Gastrocnemius medialis (tissue), 4 donors: Measurements from ENCODE around the gene ZFHX2. TPM values are rescaled to one million over a fixed set of nuclear protein-coding genes. Genes with fewer than 3 reads are reported as not detected.
A peak's percentile ranks its signal among the peaks of the same experiment; 100 is the strongest.

ENCODE experiments used
- ATAC-seq, 2 donors: fragments of 150-250 bp; one replicate each; pipeline ENCODE4 v1.9.1; 2016
- DNase-seq, 2 donors: peaks; one replicate each; pipeline ENCODE4 v3.0.0-alpha.2; 2019
- H3K27ac ChIP-seq, 4 donors: fragments of 200-600 bp; sonication (generic); 1 replicate in 1 of 4; 2 replicates in 3 of 4; pipeline ENCODE4 v1.5.1; 2016 to 2018; ENCODE audit warnings: mild to moderate bottlenecking in 2 of 4, moderate library complexity in 1 of 4
- H3K27me3 ChIP-seq, 3 donors: fragments of 200-600 bp; sonication (generic) in 2 of 3; 1 replicate in 1 of 3; 2 replicates in 2 of 3; pipeline versions ENCODE4 v1.5.1 to v1.6.0; 2016 to 2019; ENCODE audit warnings: mild to moderate bottlenecking in 1 of 3, moderate library complexity in 1 of 3
- H3K36me3 ChIP-seq, 2 donors: fragments of 200-600 bp; sonication (generic) in 1 of 2; one replicate each; pipeline ENCODE4 v1.5.1; 2017 to 2018
- H3K4me1 ChIP-seq, 2 donors: fragments of 200-600 bp; sonication (generic) in 1 of 2; one replicate each; pipeline ENCODE4 v1.5.1; 2016 to 2017; ENCODE audit warnings: mild to moderate bottlenecking in 2 of 2
- H3K4me3 ChIP-seq, 4 donors: fragments of 200-600 bp; sonication (generic) in 3 of 4; 1 replicate in 1 of 4; 2 replicates in 3 of 4; pipeline ENCODE4 v1.5.1; 2016 to 2019; ENCODE audit warnings: mild to moderate bottlenecking in 2 of 4
- H3K9me3 ChIP-seq, 3 donors: fragments of 200-600 bp; sonication (generic) in 2 of 3; 1 replicate in 1 of 3; 2 replicates in 2 of 3; pipeline ENCODE4 v1.5.1; 2016 to 2019
- POLR2A ChIP-seq, 2 donors: fragments of 450-650 bp; IDR thresholded peaks; one replicate each; pipeline ENCODE4 v1.6.1; 2017; ENCODE audit warnings: antibody characterized with exemption in 2 of 2, mild to moderate bottlenecking in 2 of 2, moderate library complexity in 2 of 2
- in situ Hi-C, 4 donors: fragments of 200-750 bp; cut with MboI; loops; one replicate each; pipeline versions ENCODE4 v1.15.0 to v1.8.0; 2017; ENCODE audit warnings: low sequenced_read_pairs in 4 of 4
- intact Hi-C: fragments of 100-400 bp; cut with DNase I; formaldehyde crosslinking; loops from one replicate; pipeline ENCODE4 v1.15.1; 2023; ENCODE audit warnings: low total_unique reads
- total RNA-seq, 4 donors: library from RNA; depleted of rRNA; stranded (reverse); fragments of >200 nt; gene quantifications; one replicate each; pipeline versions ENCODE4 v1.1.0 to v1.2.3, GENCODE V29; 2016
- TF ChIP-seq, protein P1 (sequence below), 5 experiments: fragments of 450-650 bp in 3 of 5; fragments of 200-600 bp in 2 of 5; sonication (generic) in 2 of 5; IDR thresholded peaks in 4 of 5; conservative IDR thresholded peaks in 1 of 5; 1 replicate in 4 of 5; 2 replicates in 1 of 5; pipeline ENCODE4 v1.5.1; 2016 to 2019; ENCODE audit warnings: antibody characterized with exemption in 5 of 5, mild to moderate bottlenecking in 3 of 5, moderate library complexity in 3 of 5

The ZFHX2 gene
- total RNA-seq, 4 donors from 2014 or later: 0.23 to 0.44 (median 0.41) TPM; not detected in 1

DNA sequence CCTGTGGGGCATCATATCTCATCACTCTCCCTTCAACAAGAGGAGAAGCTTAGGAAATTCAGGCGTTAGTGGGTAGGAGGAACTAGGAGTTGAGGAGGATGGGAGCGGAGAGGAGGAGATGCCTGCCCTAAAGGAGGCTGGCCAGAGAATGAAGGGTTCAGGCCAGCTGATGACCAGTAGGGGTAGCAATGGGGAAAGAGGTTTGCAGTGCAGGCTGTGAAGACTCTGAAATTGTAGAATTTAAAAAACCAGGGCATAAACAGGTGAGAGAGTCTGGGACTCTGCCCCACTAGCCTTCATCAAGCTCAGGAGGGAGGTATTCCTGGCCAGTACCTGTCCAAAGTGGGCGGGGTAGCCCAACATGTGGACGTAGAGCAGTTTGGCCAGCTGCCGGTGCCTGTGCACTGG, 15.2 kb upstream of the ZFHX2 start:
- in situ Hi-C loops: loop anchor here in 3 of 4 donors (10.0 to 25.0 kb wide), 3 partner anchors 229 to 979 kb away; partner anchors contain the start of genes ABHD4 (in 1 of the 3), DAD1 (in 1 of the 3) and PABPN1 (in 1 of the 3)

GRCh38 chr14:23566112-23566777, 14.7 kb upstream of the ZFHX2 start:
- no peaks in the 10 kb centered on the region for H3K9me3 ChIP-seq
- DNase-seq (no peak), ATAC-seq (no peak)
- intact Hi-C loops: no loop called here
- peak overlapping the region in 1 of 4 donors; percentile 83 for H3K4me3 ChIP-seq
- H3K4me1 ChIP-seq: peaks cover 0 to 7% of the 10 kb centered on the region in 2 donors
- H3K27me3 ChIP-seq: no peaks in the 10 kb centered on the region
- TF ChIP-seq, protein P1, sequence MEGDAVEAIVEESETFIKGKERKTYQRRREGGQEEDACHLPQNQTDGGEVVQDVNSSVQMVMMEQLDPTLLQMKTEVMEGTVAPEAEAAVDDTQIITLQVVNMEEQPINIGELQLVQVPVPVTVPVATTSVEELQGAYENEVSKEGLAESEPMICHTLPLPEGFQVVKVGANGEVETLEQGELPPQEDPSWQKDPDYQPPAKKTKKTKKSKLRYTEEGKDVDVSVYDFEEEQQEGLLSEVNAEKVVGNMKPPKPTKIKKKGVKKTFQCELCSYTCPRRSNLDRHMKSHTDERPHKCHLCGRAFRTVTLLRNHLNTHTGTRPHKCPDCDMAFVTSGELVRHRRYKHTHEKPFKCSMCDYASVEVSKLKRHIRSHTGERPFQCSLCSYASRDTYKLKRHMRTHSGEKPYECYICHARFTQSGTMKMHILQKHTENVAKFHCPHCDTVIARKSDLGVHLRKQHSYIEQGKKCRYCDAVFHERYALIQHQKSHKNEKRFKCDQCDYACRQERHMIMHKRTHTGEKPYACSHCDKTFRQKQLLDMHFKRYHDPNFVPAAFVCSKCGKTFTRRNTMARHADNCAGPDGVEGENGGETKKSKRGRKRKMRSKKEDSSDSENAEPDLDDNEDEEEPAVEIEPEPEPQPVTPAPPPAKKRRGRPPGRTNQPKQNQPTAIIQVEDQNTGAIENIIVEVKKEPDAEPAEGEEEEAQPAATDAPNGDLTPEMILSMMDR (IDR thresholded peaks at IDR 0.05 in 4 of 5, conservative IDR thresholded peaks at IDR 0.05 in 1 of 5): no peak
- no peak for TF ChIP-seq POLR2A (IDR thresholded peaks at IDR 0.05)
- H3K36me3 ChIP-seq: no peaks in the 10 kb centered on the region
- H3K27ac ChIP-seq: no peak overlapping the region
- in situ Hi-C loops: loop anchor here in 3 of 4 donors (10.0 to 25.0 kb wide), 3 partner anchors 229 to 979 kb away; partner anchors contain the start of genes ABHD4 (in 1 of the 3), DAD1 (in 1 of the 3) and PABPN1 (in 1 of the 3)

More for the DNA sequence above, 15.2 kb upstream of the ZFHX2 start:
- intact Hi-C loops: no loop called here
- Histone ChIP-seq H3K4me3 (peak overlapping the region; percentile 64 to 83 (median 70)), H3K36me3 (no peaks in the 10 kb centered on the region), H3K27ac (peak overlapping the region; percentile 8 to 69 (median 62)), H3K4me1 (peaks cover 0 to 3% of the 10 kb centered on the region in 2 donors), H3K27me3 (no peaks in the 10 kb centered on the region), H3K9me3 (no peaks in the 10 kb centered on the region)
- ATAC-seq (no peak), DNase-seq (no peak)
- TF ChIP-seq POLR2A (IDR thresholded peaks at IDR 0.05): no peak
- TF ChIP-seq, protein P1 (IDR thresholded peaks at IDR 0.05 in 4 of 5, conservative IDR thresholded peaks at IDR 0.05 in 1 of 5): no peak

DNA sequence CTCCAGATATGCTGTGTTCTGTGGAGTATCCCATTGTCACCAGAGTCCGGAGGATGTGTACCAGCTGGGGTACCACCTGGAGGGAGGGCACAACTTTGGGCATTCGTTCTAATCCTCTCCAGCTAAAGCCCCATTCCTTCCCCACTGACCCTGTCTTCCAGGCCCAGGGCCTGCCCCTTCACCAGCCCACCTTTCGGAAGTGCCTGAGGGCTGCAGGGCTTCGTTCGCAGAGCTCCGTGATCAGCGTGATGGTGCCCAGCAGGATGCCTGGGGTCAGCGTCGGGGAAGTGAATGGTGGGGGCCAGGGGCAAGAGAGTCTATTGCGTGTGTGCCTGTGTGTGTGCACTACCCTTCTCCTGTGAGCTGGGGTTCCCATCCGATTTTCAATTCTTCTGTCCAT, 14.1 kb upstream of the ZFHX2 start:
- H3K36me3 ChIP-seq: no peaks in the 10 kb centered on the region
- H3K9me3 ChIP-seq: no peaks in the 10 kb centered on the region
- no peak for ATAC-seq
- DNase-seq: no peak
- intact Hi-C loops (no loop called here), in situ Hi-C loops (loop anchor here in 3 of 4 donors (10.0 to 25.0 kb wide), 3 partner anchors 228 to 978 kb away; partner anchors contain the start of genes ABHD4 (in 1 of the 3), DAD1 (in 1 of the 3) and PABPN1 (in 1 of the 3))
- no peak overlapping the region for H3K27ac ChIP-seq
- peaks cover 0 to 7% of the 10 kb centered on the region in 2 donors for H3K4me1 ChIP-seq
- no peaks in the 10 kb centered on the region for H3K27me3 ChIP-seq
- TF ChIP-seq, protein P1 (IDR thresholded peaks at IDR 0.05 in 4 of 5, conservative IDR thresholded peaks at IDR 0.05 in 1 of 5): no peak
- no peak for TF ChIP-seq POLR2A (IDR thresholded peaks at IDR 0.05)
- H3K4me3 ChIP-seq: no peak overlapping the region

DNA sequence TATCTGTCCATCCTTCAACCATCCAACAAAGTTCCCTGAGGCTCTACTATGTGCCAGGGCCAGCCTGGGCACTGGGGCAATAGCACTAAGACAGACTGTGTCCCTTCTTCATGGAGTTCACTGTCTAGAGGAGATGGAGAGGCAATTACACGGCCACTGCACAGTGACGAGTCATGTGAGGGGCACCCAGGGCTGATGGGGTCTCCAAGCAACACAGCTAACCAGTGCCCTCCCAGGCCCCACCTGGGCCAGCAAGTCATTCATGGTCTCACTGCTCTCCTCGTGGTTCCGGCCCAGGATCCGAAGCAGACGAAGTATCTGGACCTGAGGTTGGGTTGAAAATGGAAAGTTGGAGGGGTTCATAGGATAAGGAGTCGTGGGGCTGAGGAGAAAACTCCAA, 13.3 kb upstream of the ZFHX2 start:
- Histone ChIP-seq H3K36me3 (no peaks in the 10 kb centered on the region), H3K27me3 (no peaks in the 10 kb centered on the region), H3K27ac (no peak overlapping the region), H3K9me3 (no peaks in the 10 kb centered on the region), H3K4me3 (no peak overlapping the region), H3K4me1 (peaks cover 0 to 7% of the 10 kb centered on the region in 2 donors)
- DNase-seq (no peak), ATAC-seq (no peak)
- in situ Hi-C loops: loop anchor here in 3 of 4 donors (10.0 to 25.0 kb wide), 3 partner anchors 228 to 978 kb away; partner anchors contain the start of genes ABHD4 (in 1 of the 3), DAD1 (in 1 of the 3) and PABPN1 (in 1 of the 3)
- no peak for TF ChIP-seq POLR2A (IDR thresholded peaks at IDR 0.05)
- TF ChIP-seq, protein P1 (IDR thresholded peaks at IDR 0.05 in 4 of 5, conservative IDR thresholded peaks at IDR 0.05 in 1 of 5): no peak
- intact Hi-C loops: no loop called here
